Measurements from ENCODE around the gene KIF16B.
A peak's percentile ranks its signal among the peaks of the same experiment; 100 is the strongest.
"Not testable (repeated sequence)": the region's sequence is repeated elsewhere in the genome, so short reads cannot be mapped to it uniquely, and the experiment has no call there.

Gene KIF16B

DNA sequence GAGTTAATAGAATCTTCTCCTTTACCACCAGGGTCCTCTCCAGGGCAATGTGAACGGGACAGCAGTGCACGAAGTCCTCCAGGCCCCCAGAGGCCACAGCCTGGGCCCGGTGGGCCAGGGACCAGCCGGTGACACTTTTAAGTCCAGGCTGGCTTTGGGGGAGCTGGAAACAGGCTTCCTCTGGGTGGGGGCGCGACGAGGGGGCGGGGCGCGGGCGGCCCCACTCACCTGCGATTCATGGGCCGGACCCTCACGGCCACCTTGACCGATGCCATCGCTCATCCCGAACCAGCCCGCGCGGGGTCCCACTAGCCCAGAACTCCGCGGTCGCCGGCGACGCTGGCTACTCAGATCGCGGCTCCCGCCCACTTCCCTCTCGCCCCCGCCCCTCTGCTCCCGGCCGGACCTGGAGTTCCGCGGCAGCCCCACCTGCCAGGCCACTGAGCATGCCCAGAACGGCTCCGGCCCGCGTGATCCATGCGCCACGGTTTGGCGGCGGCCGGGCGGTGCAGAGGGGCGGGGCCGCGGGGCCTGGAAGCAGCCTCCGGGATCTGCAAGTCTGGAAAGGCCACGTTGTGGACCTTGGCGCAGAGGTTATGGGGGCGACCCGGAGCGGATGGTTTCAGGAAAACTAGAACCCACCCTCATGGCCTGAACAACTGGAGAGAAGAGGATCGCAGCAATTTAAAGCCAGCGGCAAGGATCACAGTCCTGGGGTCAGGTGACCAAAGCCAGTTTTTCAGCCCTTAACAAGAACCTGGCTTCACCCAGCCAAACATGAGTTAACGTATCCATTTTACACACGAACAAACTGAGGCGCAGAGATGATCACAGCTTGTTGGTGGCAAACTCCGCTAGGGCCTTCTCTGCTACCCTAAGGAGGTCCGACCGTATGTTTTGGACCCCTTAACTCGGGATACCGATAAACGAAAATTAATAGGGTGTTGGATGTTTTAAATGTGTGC, at the start of gene KIF16B:
TSS of gene KIF16B (minus strand) at position 448 of the 965 bp plus-strand sequence. CDS start at position 275, 173 bp downstream.
- DNase-seq (ENCODE audit: low read depth, low spot score): peak; percentile 60

DNA sequence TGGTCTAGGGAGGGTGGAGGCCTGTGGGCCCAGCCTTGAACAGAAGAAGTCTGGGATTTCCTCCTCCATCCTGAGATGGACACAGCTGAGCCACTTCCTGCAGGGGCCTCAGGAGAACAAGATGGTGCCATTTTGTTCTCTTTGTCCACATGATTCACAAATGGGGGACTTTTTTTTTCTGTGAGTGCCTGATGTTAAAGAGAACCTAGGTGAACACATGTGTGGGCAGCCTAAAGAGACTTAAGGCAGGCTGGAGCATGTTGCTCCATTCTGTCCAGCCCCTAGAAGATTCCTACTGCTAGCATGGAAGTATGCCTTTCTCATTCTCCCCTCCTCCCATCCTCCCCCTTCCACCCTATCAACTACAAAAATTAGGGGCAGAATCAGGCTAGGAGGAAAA, 49.3 kb upstream of the KIF16B start:
- no peak for DNase-seq (ENCODE audit: low read depth, low spot score)

GRCh38 chr20:16621435-16622141, 48.3 kb upstream of the KIF16B start:
- no peak for DNase-seq (ENCODE audit: low read depth, low spot score)

- no peak for DNase-seq (ENCODE audit: low read depth, low spot score)
Observed at GRCh38 chr20:16620961-16621360, 47.7 kb upstream of the KIF16B start.

GRCh38 chr20:16619953-16620352, 46.7 kb upstream of the KIF16B start:
- DNase-seq (ENCODE audit: low read depth, low spot score): no peak

DNA sequence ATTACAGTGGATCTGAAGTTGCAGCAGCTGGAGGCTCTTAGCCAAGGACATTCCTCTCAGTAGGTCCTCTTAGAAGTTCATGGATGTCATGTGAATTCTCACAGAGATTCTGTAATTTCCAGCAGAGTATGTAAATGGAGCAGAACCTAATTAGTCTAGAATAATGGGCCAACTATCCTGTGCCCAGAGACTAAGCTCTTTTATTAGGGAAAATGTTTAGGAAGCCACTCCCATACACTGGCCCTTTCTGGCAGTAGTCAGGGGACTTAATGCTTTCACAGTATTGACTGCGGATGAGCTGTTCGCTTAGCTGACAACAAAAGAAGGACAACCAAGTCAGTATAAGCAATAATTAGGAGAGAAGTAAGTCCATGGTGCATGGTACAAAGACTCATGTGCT, 43.8 kb upstream of the KIF16B start:
- no peak for DNase-seq (ENCODE audit: low read depth, low spot score)

DNA sequence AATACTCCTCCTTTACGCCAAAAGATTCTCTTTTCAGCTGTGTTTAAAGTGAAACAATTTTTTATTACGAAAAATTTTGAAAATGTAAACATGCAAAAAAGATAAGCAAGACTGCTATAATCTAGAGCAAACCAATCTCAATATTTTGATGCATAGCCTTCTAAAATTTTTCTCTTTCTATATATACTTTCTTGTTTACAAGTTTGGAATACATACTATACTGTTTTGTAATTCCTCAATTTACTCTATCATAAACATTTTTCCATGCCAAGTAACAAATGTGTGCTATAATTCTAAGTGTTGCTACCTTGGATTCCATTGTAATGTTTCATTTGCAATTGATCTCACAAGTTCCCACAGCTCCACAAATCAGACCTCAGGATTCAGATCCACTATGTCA, 43.1 kb upstream of the KIF16B start:
- DNase-seq (ENCODE audit: low read depth, low spot score): no peak

DNA sequence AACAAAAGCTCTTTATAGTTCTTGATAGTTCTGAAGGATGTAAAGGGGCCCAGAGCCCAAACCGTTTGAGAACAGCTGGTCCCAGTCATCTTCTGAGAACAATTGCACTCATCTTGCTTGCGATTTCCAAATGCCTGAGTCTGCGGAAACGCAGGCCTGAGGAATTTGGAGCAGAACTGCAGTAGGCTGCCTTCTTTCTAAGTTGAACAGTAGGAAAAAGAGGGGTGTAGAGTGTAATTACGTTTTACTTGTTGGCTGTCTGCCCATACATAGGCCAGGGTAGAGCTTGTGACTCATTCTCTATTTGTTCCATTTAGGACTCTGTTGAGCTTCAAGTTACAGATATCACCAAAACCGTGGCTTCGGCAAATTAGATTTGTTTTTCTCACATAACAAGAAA, 42.0 kb upstream of the KIF16B start:
- no peak for DNase-seq (ENCODE audit: low read depth, low spot score)

DNA sequence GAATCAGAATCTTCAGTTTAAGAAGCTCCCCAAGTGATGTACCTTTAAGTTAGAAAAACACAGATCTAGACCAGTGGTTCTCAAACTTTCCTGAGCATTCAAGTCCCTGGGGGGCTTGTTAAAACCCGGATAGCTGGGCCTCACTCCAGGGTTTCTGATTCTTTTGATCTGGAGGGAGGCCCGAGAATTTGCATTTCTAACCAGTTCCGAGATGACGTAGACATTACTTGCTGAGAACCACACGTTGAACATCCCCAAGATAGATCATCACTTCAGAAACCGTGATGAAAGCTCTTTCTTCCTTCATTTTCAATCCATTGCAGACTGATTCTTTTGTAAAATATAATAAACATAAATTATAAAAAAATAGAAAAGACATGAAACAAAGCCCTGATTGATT, 40.7 kb upstream of the KIF16B start:
- DNase-seq (ENCODE audit: low read depth, low spot score): no peak

DNA sequence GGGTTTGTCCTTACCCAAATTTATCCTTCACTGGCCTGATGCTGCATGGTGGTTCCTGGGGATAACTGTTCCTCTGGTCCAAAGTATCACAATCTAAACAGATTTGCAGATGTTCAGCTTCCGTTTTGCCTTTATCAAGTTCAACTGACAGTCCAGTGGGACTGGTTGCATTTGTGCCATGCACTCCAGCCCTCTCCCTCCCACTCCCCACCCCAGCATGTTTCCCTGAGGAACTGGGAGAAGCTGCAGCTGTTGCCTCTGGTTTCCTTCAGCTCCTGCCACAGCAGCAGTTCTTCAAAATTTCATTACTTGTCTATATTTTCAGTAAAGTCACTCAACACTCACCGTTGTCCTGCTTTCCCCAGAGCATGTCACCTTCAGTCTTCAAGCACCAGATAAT, 39.5 kb upstream of the KIF16B start:
- DNase-seq (ENCODE audit: low read depth, low spot score): no peak

DNA sequence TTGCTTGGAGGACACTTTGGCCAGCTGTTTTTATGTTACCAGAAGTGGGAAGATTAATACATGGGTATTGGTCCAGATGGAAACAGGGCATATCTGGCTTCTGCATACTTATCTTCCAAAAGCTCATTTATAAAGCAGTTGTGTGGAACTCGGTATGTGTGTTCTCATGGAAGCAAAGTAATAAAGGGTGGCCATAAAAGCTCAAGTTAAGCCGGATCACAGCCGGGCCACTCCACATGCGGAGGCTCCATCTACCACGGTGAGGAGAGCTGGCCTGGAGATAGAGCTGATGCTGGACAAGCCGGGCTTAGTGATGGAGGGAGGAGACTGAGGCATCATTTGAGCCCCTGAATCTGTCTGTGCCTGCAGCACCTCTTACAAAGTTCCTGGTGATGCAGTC, 38.6 kb upstream of the KIF16B start:
- no peak for DNase-seq (ENCODE audit: low read depth, low spot score)

DNA sequence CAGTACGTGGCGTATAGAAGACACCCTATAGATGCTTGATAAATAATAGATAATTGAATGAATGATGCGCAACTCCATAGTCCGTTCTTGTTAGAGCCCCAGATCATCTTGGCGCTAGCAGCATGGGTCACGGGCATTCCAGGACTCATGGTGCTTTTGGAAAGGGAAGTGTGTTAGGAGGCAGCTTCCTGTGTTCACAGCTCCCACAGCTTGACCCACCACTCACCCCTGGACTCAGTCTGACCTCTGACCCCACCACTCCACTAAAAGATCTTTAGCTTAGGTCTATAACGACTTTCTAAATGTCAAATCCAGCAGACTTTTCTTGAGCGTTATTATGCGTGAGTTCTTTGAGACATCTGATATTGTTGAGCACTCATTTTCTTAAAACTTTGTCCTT, 35.8 kb upstream of the KIF16B start:
- no peak for DNase-seq (ENCODE audit: low read depth, low spot score)

GRCh38 chr20:16608277-16608650, 35.0 kb upstream of the KIF16B start:
- no peak for DNase-seq (ENCODE audit: low read depth, low spot score)

DNA sequence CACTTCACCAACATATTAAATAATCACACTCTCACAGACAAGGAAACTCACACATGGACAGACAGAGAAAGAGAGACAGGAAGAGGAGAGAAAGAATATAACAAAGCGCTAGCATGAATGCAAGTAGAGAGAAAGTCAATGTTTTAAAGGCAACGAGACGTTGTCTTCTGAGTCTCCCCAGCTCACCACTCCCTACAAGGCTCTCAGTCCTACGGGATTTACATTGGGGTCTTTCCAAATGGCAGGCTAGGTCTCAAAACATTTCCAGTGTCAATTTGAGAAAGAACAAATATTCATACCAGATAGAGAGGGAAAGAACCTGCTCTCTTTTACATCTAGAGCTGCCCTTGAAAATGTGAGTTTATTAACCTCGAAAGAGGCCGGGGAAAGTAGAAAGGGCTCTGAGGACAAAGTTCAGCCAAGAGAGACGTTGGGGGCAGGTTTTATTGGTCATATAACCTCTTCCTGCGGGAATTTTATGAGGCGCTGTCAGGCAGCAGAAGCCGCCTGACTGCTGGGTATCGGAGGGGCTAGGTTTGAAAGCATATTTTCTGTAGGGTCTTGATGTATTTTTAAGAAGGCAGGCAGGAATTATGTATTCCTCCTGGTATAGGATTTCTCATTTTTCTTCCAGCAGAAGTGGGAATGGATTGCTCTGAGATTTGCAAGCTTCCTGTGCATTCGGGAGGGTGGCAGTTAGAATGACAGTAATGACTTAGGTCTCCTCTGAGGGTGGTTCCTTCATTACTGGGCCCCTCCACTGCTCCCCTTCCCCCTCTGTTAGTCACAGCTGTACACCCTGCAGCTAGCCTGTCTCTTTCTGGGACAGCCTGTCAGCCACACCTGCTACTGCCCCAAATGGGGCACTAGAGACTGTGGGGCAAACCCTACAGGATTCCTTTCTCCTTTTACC, 34.4 kb upstream of the KIF16B start:
- no peak for DNase-seq (ENCODE audit: low read depth, low spot score)

DNA sequence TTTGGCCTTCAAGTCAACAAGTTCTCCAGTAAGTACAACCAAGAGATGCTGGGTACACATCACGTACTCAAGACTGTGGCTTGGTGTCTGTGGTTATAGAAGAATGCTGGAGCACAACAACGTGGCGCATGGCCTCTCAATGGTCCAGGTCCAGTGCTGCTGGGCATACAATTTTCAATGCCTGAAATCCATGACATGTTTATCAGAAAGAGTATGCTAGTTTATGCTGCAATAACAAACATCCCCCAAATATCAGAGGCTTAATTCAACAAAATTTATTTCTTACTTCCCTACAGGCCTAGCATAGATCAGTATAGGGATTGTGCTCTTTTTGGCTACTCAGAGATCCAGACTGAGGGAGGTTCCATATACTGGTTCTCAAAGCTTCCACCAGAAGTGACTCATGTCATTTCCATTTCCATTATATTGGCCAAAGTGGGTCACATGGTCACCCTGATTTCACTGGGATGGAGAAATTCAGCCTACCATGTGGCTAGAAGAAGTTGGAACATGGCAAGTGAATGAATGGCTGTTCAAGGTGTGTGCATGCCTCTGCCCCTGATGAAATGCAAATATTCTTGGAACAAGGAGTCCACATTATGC, 33.3 kb upstream of the KIF16B start:
- no peak for DNase-seq (ENCODE audit: low read depth, low spot score)

- no peak for DNase-seq (ENCODE audit: low read depth, low spot score)
Observed at GRCh38 chr20:16601047-16601446, 27.8 kb upstream of the KIF16B start.

GRCh38 chr20:16599257-16599656, 26.0 kb upstream of the KIF16B start:
- DNase-seq (ENCODE audit: low read depth, low spot score): no peak

GRCh38 chr20:16596991-16597390, 23.7 kb upstream of the KIF16B start:
- no peak for DNase-seq (ENCODE audit: low read depth, low spot score)

DNA sequence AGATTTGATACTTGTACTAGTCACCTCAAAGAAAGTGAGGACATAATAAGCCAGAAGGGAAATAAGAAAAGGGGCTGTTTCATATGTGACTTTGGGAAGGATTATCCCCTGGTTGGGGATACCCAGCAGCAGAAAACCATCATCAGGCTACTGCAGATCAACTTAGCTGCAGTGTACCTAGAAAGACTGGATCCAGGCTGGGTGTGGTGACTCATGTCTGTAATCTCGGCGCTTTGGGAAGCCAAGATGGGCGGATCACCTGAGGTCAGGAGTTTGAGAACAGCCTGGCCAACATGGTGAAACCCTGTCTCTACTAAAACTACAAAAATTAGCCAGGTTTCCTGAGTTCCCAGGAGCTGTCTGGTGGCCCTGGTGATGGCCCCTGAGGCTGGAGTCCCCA, 23.2 kb upstream of the KIF16B start:
- not testable (repeated sequence) for DNase-seq (ENCODE audit: low read depth, low spot score)

- DNase-seq (ENCODE audit: low read depth, low spot score): no peak
Observed at GRCh38 chr20:16595376-16595775, 22.1 kb upstream of the KIF16B start.

DNA sequence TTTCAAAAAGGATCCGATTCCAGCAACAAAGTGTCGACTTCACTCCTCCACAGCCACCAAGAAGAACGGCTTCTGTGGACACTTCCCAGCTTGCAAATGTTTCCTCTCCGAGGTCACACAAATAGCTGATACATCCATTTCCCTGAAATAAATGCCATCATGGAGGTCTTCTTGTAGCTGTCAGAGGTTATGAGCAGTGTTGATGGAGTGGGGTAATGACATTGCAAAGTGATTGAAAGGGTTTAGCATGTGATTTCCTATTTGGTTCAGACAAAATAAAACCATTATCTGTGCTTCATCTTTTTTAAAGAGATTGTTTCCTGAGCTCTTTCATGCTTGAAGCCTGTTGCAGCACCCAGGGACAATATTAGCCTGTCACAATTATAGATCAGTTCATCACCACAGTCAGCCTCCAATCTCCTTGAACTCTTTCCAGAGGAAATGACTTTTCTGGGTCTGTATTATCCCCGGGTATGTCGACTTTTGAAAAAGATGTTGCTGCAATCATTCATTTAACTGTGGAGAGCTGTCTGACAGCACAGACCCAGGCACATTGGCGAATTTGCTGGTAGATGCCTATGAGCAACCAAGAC, 16.9 kb upstream of the KIF16B start:
- no peak for DNase-seq (ENCODE audit: low read depth, low spot score)
